GM21529 (cell line): Measurements from ENCODE around the gene DNAAF2.
A peak's percentile ranks its signal among the peaks of the same experiment; 100 is the strongest.
"Not testable (repeated sequence)": the region's sequence is repeated elsewhere in the genome, so short reads cannot be mapped to it uniquely, and the experiment has no call there.

Experiments used
- ATAC-seq: cut with Tn5 transposase; IDR thresholded peaks from one replicate; pipeline ENCODE4 v1.9.1; 2021; ENCODE audit not compliant: unreplicated experiment

DNAAF2 gene

GRCh38 chr14:49622022-49622607 is 12.9 kb downstream of the DNAAF2 start:
- no peak for ATAC-seq

- ATAC-seq, result peak; percentile 33
These were observed 13.7 kb downstream of the DNAAF2 start for GRCh38 chr14:49621114-49621881.

GRCh38 chr14:49620182-49621113 is 14.6 kb downstream of the DNAAF2 start, which contains the start of the genes MGAT2 and RPL36AL:
Gene MGAT2, plus strand, starts transcription at chr14:49620799. Its CDS starts 470 bp downstream, at chr14:49621269.
Gene RPL36AL, minus strand, starts transcription at chr14:49620626. Its CDS starts 1,522 bp downstream, at chr14:49619104.
- peak; percentile 91 for ATAC-seq

- ATAC-seq, result no peak
These were observed 15.3 kb downstream of the DNAAF2 start for GRCh38 chr14:49619730-49620129.

GRCh38 chr14:49619273-49619672 is 15.8 kb downstream of the DNAAF2 start:
- ATAC-seq, result not testable (repeated sequence)

GRCh38 chr14:49617852-49618519 is 17.1 kb downstream of the DNAAF2 start:
- ATAC-seq, result no peak

GRCh38 chr14:49615776-49616175 is 19.3 kb downstream of the DNAAF2 start:
- ATAC-seq, result no peak

GRCh38 chr14:49614196-49614595 is 20.8 kb downstream of the DNAAF2 start:
- ATAC-seq, result no peak

- ATAC-seq, result no peak
These were observed 22.4 kb downstream of the DNAAF2 start for GRCh38 chr14:49612671-49613070.

GRCh38 chr14:49612251-49612650 is 22.8 kb downstream of the DNAAF2 start:
- ATAC-seq, result no peak

- no peak for ATAC-seq
These were observed 27.5 kb downstream of the DNAAF2 start for GRCh38 chr14:49607583-49607982.

GRCh38 chr14:49598485-49599300 is 36.4 kb downstream of the DNAAF2 start, which contains the start of gene LRR1:
Gene LRR1, plus strand, starts transcription at chr14:49598940. Its CDS starts 81 bp downstream, at chr14:49599021.
- ATAC-seq, result peak; percentile 48

- no peak for ATAC-seq
These were observed 36.9 kb downstream of the DNAAF2 start for GRCh38 chr14:49598189-49598484.

- peak; percentile 27 for ATAC-seq
These were observed 40.5 kb downstream of the DNAAF2 start for GRCh38 chr14:49594347-49595091.

- no peak for ATAC-seq
These were observed 42.0 kb downstream of the DNAAF2 start for GRCh38 chr14:49593016-49593415.

- no peak for ATAC-seq
These were observed 45.7 kb downstream of the DNAAF2 start for GRCh38 chr14:49589387-49589786.

GRCh38 chr14:49586673-49587460 is 48.2 kb downstream of the DNAAF2 start:
- ATAC-seq, result peak; percentile 29
